ENCODE results near the gene MCTP1.

GRCh38 chr5:95175106-95175505 is 109.8 kb downstream of the MCTP1 start:
- TF ChIP-seq RFX5 (IDR thresholded peaks at IDR 0.05; ENCODE audit: low read depth, low read length) (no peak), RFX1 (IDR thresholded peaks at IDR 0.05) (no peak), SMC3 (conservative IDR thresholded peaks at IDR 0.05; ENCODE audit: insufficient read depth, low read depth, low read length) (no peak), FOXJ3 (CRISPR knock-in tag; IDR thresholded peaks at IDR 0.05) (no peak), MTA2 (IDR thresholded peaks at IDR 0.05; ENCODE audit: low read depth) (no peak), TCF15 (CRISPR knock-in tag; IDR thresholded peaks at IDR 0.05) (no peak), CBX1 (IDR thresholded peaks at IDR 0.05; ENCODE audit: low read depth) (no peak), FOXP4 (CRISPR knock-in tag; IDR thresholded peaks at IDR 0.05; ENCODE audit: borderline replicate concordance) (no peak)
